H9 (cell line): ENCODE results near the gene GALNT2. TPM values are rescaled to one million over a fixed set of nuclear protein-coding genes. Genes with fewer than 3 reads are reported as not detected.

Experiments used
- DNase-seq: peaks from one replicate; pipeline ENCODE4 v3.0.0-alpha.2; 2017
- H2AFZ ChIP-seq: one replicate; pipeline ENCODE4 v1.6.1; 2013; ENCODE audit warnings: mild to moderate bottlenecking, low read length, control low read depth, moderate library complexity
- H2AK5ac ChIP-seq: 2 replicates; pipeline ENCODE4 v1.6.1; 2013; ENCODE audit warnings: low read length, control low read depth, mixed read lengths; ENCODE audit not compliant: insufficient read length
- H2BK120ac ChIP-seq: one replicate; pipeline ENCODE4 v1.6.1; 2013; ENCODE audit warnings: low read depth, mild to moderate bottlenecking, low read length, control low read depth, inconsistent platforms; ENCODE audit not compliant: poor library complexity, severe bottlenecking
- H2BK12ac ChIP-seq: 2 replicates; pipeline ENCODE4 v1.6.1; 2013; ENCODE audit warnings: low read length, control low read depth, mixed read lengths, low read depth; ENCODE audit not compliant: insufficient read length
- H2BK15ac ChIP-seq: 2 replicates; pipeline ENCODE4 v1.6.1; 2013; ENCODE audit warnings: low read depth, low read length, control low read depth
- H2BK20ac ChIP-seq: one replicate; pipeline ENCODE4 v1.6.1; 2013; ENCODE audit warnings: low read depth, mild to moderate bottlenecking, low read length, control low read depth, inconsistent platforms; ENCODE audit not compliant: poor library complexity, severe bottlenecking
- H2BK5ac ChIP-seq: 2 replicates; pipeline ENCODE4 v1.6.1; 2013; ENCODE audit warnings: low read length, control low read depth, mixed read lengths; ENCODE audit not compliant: insufficient read length
- H3K14ac ChIP-seq: 2 replicates; pipeline ENCODE4 v1.6.1; 2013; ENCODE audit warnings: low read length, control low read depth; ENCODE audit not compliant: insufficient read depth
- H3K18ac ChIP-seq: 2 replicates; pipeline ENCODE4 v1.6.1; 2013; ENCODE audit warnings: low read depth, mild to moderate bottlenecking, mixed read lengths, low read length, control low read depth; ENCODE audit not compliant: insufficient read length
- H3K23ac ChIP-seq: 2 replicates; pipeline ENCODE4 v1.6.1; 2013; ENCODE audit warnings: low read length, control low read depth, mixed read lengths, low read depth; ENCODE audit not compliant: insufficient read length
- H3K23me2 ChIP-seq: 2 replicates; pipeline ENCODE4 v1.6.1; 2013; ENCODE audit warnings: low read depth, mild to moderate bottlenecking, mixed read lengths, low read length, control low read depth; ENCODE audit not compliant: insufficient read length, poor library complexity, severe bottlenecking
- H3K27ac ChIP-seq: 2 replicates; pipeline ENCODE4 v1.5.1; 2013; ENCODE audit warnings: low read length, control low read depth, mixed read lengths, low read depth; ENCODE audit not compliant: insufficient read length
- H3K27me3 ChIP-seq: 2 replicates; pipeline ENCODE4 v1.6.1; 2013; ENCODE audit warnings: low read length, control low read depth, inconsistent platforms; ENCODE audit not compliant: insufficient read depth
- H3K4ac ChIP-seq: 2 replicates; pipeline ENCODE4 v1.6.1; 2013; ENCODE audit warnings: low read depth, mild to moderate bottlenecking, control low read depth, inconsistent platforms, low read length, moderate library complexity
- H3K4me1 ChIP-seq: 2 replicates; pipeline ENCODE4 v1.6.1; 2013; ENCODE audit warnings: low read length, control low read depth, inconsistent platforms; ENCODE audit not compliant: insufficient read depth
- H3K4me2 ChIP-seq: 2 replicates; pipeline ENCODE4 v1.6.1; 2013; ENCODE audit warnings: low read length, control low read depth, mixed read lengths; ENCODE audit not compliant: insufficient read length, insufficient read depth
- H3K56ac ChIP-seq: 2 replicates; pipeline ENCODE4 v1.6.1; 2013; ENCODE audit warnings: low read depth, mild to moderate bottlenecking, mixed read lengths, low read length, control low read depth; ENCODE audit not compliant: insufficient read length
- H3K79me1 ChIP-seq: 2 replicates; pipeline ENCODE4 v1.6.1; 2013; ENCODE audit warnings: low read depth, mild to moderate bottlenecking, moderate library complexity, low read length, control low read depth, inconsistent platforms; ENCODE audit not compliant: insufficient read depth, poor library complexity, severe bottlenecking
- H3K79me2 ChIP-seq: 2 replicates; pipeline ENCODE4 v1.6.1; 2013; ENCODE audit warnings: low read length, control low read depth, inconsistent platforms; ENCODE audit not compliant: insufficient read depth
- H3K9ac ChIP-seq: 2 replicates; pipeline ENCODE4 v1.6.1; 2013; ENCODE audit warnings: low read length, control low read depth, mixed read lengths; ENCODE audit not compliant: insufficient read length; ENCODE audit errors: extremely low read depth
- H3K9me3 ChIP-seq: one replicate; pipeline ENCODE4 v1.6.1; 2013; ENCODE audit warnings: low read depth, low read length, inconsistent platforms; ENCODE audit not compliant: control insufficient read depth
- H3T11ph ChIP-seq: one replicate; pipeline ENCODE4 v1.6.1; 2013; ENCODE audit warnings: mild to moderate bottlenecking, low read length, control low read depth, inconsistent platforms
- H4K20me1 ChIP-seq: one replicate; pipeline ENCODE4 v1.6.1; 2013; ENCODE audit not compliant: control insufficient read depth, insufficient read length, insufficient read depth
- H4K5ac ChIP-seq: 2 replicates; pipeline ENCODE4 v1.6.1; 2013; ENCODE audit warnings: low read depth, mild to moderate bottlenecking, mixed read lengths, low read length, control low read depth; ENCODE audit not compliant: insufficient read length
- H4K8ac ChIP-seq: replicated peaks from 2 replicates; pipeline ENCODE4 v1.6.1; 2013; ENCODE audit warnings: low read length, control low read depth, mixed read lengths, low read depth; ENCODE audit not compliant: insufficient read length
- H4K91ac ChIP-seq: 2 replicates; pipeline ENCODE4 v1.6.1; 2013; ENCODE audit warnings: low read depth, mild to moderate bottlenecking, moderate library complexity, mixed read lengths, low read length, control low read depth; ENCODE audit not compliant: insufficient read length
- H3K27ac Mint-ChIP-seq, 3 experiments: 2 replicates in 2 of 3; 3 replicates in 1 of 3; pipeline ENCODE4 v1.8.0; 2020 to 2021; ENCODE audit warnings: mixed read lengths in 3 of 3, mild to moderate bottlenecking in 1 of 3, moderate library complexity in 1 of 3
- H3K27me3 Mint-ChIP-seq: 2 replicates; pipeline ENCODE4 v1.8.0; 2021; ENCODE audit warnings: low read depth, mild to moderate bottlenecking, moderate library complexity, mixed read lengths
- H3K36me3 Mint-ChIP-seq, 3 experiments: 2 replicates in 2 of 3; 3 replicates in 1 of 3; pipeline ENCODE4 v1.8.0; 2020 to 2021; ENCODE audit warnings: low read depth in 3 of 3, mixed read lengths in 3 of 3; ENCODE audit not compliant: insufficient read depth in 1 of 3
- H3K4me1 Mint-ChIP-seq, 2 experiments: 2 replicates each; pipeline ENCODE4 v1.8.0; 2020; ENCODE audit warnings: mixed read lengths in 2 of 2
- H3K4me3 Mint-ChIP-seq, 2 experiments: 2 replicates in 1 of 2; 3 replicates in 1 of 2; pipeline ENCODE4 v1.8.0; 2020 to 2021; ENCODE audit warnings: mild to moderate bottlenecking in 2 of 2, mixed read lengths in 2 of 2, moderate library complexity in 1 of 2
- H3K9me3 Mint-ChIP-seq, 2 experiments: 2 replicates in 1 of 2; 3 replicates in 1 of 2; pipeline ENCODE4 v1.8.0; 2020; ENCODE audit warnings: mild to moderate bottlenecking in 2 of 2, mixed read lengths in 2 of 2, moderate library complexity in 1 of 2
- total RNA-seq: library from RNA; stranded (reverse); gene quantifications from 2 replicates; pipeline ENCODE4 v1.2.1, GENCODE V29; 2021
- TF ChIP-seq, protein P1 (sequence below): fragments of 200-600 bp; sonication (generic); conservative IDR thresholded peaks from 3 replicates; pipeline ENCODE4 v1.8.0; 2021; ENCODE audit warnings: antibody characterized with exemption, mild to moderate bottlenecking

GALNT2 gene
- total RNA-seq, 1 experiment from 2014 or later = 57.6 TPM

DNA sequence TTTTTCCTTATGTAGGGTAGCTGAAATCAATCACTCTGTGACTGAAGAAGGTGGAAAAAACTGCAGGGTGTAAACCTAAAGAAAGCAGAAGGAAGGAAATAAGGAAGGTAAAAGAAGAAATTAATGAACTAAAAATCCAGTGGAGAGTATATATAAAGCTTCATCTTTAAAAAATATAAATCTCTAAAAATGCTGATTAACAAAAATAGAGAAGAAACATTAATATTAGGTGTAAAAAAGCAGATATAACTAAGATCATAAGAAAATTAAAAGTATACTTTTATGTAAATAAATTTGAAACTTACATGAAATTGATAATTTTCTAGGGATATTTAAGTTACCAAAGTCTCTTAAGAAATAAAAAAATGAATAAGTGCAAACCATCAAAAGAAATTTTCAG, 159.8 kb downstream of the GALNT2 start:
- H3K9me3 Mint-ChIP-seq = no peaks in the 10 kb centered on the region
- Histone ChIP-seq H3K23me2 (no peaks in the 10 kb centered on the region), H3K23ac (no peak overlapping the region), H4K5ac (no peak overlapping the region), H2AK5ac (no peak overlapping the region), H3K9me3 (no peaks in the 10 kb centered on the region), H2BK15ac (no peak overlapping the region), H2BK20ac (no peak overlapping the region), H2BK120ac (no peak overlapping the region), H3K4me2 (no peak overlapping the region), H3K27me3 (no peaks in the 10 kb centered on the region; the same call in 1 of the 2 replicates), H4K8ac (no peak overlapping the region), H2AFZ (no peak overlapping the region), H3K14ac (no peak overlapping the region), H3K56ac (no peak overlapping the region), H3K79me1 (no peaks in the 10 kb centered on the region), H3T11ph (no peak overlapping the region), H3K18ac (no peak overlapping the region), H3K4ac (no peak overlapping the region), H2BK5ac (no peak overlapping the region), H3K79me2 (no peaks in the 10 kb centered on the region; the same call in 1 of the 2 replicates), H3K9ac (no peak overlapping the region), H3K4me1 (peaks cover 10% of the 10 kb centered on the region), H2BK12ac (peak overlapping the region; percentile 39), H3K27ac (no peak overlapping the region), H4K20me1 (no peaks in the 10 kb centered on the region), H4K91ac (no peak overlapping the region)
- H3K4me3 Mint-ChIP-seq = no peak overlapping the region
- peaks cover 24 to 36% of the 10 kb centered on the region in 2 experiments for H3K4me1 Mint-ChIP-seq
- no peaks in the 10 kb centered on the region for H3K27me3 Mint-ChIP-seq
- no peak overlapping the region for H3K27ac Mint-ChIP-seq
- no peak for DNase-seq
- H3K36me3 Mint-ChIP-seq = no peaks in the 10 kb centered on the region
- TF ChIP-seq, protein P1, sequence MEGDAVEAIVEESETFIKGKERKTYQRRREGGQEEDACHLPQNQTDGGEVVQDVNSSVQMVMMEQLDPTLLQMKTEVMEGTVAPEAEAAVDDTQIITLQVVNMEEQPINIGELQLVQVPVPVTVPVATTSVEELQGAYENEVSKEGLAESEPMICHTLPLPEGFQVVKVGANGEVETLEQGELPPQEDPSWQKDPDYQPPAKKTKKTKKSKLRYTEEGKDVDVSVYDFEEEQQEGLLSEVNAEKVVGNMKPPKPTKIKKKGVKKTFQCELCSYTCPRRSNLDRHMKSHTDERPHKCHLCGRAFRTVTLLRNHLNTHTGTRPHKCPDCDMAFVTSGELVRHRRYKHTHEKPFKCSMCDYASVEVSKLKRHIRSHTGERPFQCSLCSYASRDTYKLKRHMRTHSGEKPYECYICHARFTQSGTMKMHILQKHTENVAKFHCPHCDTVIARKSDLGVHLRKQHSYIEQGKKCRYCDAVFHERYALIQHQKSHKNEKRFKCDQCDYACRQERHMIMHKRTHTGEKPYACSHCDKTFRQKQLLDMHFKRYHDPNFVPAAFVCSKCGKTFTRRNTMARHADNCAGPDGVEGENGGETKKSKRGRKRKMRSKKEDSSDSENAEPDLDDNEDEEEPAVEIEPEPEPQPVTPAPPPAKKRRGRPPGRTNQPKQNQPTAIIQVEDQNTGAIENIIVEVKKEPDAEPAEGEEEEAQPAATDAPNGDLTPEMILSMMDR = no peak
